ENCODE measurements around the gene GOPC.

DNA sequence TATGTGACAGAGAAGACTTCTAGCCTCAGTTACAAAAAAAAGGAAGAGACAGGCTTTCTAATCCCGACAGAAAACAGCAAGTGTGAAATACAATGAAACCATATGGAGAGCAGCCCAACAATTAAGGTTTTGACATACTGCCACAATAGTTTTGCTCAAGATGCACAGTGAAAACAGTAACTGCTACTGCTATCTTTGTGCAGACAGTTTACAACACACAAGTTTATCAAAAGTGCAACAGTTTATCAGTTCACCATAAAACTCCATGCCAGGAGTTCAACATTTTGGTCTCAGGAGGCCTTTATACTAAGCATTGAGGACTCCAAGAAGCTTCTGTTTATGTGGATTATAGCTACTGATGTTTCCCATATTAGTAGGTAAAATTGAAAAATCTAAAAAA lies 37.6 kb downstream of the GOPC start:
- TF ChIP-seq POLR2AphosphoS5 (IDR thresholded peaks at IDR 0.05; ENCODE audit: low read depth) (no peak), EZH2 (IDR thresholded peaks at IDR 0.05; ENCODE audit: low read depth, unreplicated experiment) (no peak), JUNB (IDR thresholded peaks at IDR 0.05; ENCODE audit: unreplicated experiment) (no peak), CREB1 (CRISPR knock-in tag; IDR thresholded peaks at IDR 0.05; ENCODE audit: low read depth) (no peak), STAT1 (IDR thresholded peaks at IDR 0.05; ENCODE audit: unreplicated experiment) (no peak)
- TF ChIP-seq, protein P1, sequence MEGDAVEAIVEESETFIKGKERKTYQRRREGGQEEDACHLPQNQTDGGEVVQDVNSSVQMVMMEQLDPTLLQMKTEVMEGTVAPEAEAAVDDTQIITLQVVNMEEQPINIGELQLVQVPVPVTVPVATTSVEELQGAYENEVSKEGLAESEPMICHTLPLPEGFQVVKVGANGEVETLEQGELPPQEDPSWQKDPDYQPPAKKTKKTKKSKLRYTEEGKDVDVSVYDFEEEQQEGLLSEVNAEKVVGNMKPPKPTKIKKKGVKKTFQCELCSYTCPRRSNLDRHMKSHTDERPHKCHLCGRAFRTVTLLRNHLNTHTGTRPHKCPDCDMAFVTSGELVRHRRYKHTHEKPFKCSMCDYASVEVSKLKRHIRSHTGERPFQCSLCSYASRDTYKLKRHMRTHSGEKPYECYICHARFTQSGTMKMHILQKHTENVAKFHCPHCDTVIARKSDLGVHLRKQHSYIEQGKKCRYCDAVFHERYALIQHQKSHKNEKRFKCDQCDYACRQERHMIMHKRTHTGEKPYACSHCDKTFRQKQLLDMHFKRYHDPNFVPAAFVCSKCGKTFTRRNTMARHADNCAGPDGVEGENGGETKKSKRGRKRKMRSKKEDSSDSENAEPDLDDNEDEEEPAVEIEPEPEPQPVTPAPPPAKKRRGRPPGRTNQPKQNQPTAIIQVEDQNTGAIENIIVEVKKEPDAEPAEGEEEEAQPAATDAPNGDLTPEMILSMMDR (conservative IDR thresholded peaks at IDR 0.05; ENCODE audit: low read depth in 2 of 2), result no peak
- TF ChIP-seq, protein P2, sequence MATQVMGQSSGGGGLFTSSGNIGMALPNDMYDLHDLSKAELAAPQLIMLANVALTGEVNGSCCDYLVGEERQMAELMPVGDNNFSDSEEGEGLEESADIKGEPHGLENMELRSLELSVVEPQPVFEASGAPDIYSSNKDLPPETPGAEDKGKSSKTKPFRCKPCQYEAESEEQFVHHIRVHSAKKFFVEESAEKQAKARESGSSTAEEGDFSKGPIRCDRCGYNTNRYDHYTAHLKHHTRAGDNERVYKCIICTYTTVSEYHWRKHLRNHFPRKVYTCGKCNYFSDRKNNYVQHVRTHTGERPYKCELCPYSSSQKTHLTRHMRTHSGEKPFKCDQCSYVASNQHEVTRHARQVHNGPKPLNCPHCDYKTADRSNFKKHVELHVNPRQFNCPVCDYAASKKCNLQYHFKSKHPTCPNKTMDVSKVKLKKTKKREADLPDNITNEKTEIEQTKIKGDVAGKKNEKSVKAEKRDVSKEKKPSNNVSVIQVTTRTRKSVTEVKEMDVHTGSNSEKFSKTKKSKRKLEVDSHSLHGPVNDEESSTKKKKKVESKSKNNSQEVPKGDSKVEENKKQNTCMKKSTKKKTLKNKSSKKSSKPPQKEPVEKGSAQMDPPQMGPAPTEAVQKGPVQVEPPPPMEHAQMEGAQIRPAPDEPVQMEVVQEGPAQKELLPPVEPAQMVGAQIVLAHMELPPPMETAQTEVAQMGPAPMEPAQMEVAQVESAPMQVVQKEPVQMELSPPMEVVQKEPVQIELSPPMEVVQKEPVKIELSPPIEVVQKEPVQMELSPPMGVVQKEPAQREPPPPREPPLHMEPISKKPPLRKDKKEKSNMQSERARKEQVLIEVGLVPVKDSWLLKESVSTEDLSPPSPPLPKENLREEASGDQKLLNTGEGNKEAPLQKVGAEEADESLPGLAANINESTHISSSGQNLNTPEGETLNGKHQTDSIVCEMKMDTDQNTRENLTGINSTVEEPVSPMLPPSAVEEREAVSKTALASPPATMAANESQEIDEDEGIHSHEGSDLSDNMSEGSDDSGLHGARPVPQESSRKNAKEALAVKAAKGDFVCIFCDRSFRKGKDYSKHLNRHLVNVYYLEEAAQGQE (IDR thresholded peaks at IDR 0.05; ENCODE audit: unreplicated experiment), result no peak
